ENCODE data around the gene TCN1.
A peak's percentile ranks its signal among the peaks of the same experiment; 100 is the strongest.
"Not testable (repeated sequence)": the region's sequence is repeated elsewhere in the genome, so short reads cannot be mapped to it uniquely, and the experiment has no call there.

Gene TCN1

GRCh38 chr11:59854871-59855270 lies 11.4 kb downstream of the TCN1 start:
- no peak for DNase-seq

GRCh38 chr11:59851416-59851815 lies 14.9 kb downstream of the TCN1 start:
- DNase-seq: not testable (repeated sequence)

DNA sequence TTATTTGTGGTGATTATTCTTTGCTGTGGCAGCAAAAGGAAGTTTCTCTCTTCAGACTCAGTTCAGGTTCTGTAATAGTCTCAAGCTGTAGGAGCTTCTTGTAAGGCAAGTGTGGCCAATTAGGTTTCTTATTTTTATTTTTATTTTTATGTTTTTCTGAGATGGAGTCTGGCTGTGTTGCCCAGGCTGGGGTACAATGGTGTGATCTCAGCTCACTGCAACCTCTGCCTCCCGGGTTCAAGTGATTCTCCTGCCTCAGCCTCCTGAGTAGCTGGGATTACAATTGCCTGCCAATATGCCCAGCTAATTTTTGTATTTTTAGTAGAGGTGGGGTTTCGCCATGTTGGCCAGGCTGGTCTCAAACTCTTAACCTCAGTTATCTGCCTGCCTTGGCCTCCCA lies 16.7 kb downstream of the TCN1 start:
- DNase-seq: not testable (repeated sequence)

DNA sequence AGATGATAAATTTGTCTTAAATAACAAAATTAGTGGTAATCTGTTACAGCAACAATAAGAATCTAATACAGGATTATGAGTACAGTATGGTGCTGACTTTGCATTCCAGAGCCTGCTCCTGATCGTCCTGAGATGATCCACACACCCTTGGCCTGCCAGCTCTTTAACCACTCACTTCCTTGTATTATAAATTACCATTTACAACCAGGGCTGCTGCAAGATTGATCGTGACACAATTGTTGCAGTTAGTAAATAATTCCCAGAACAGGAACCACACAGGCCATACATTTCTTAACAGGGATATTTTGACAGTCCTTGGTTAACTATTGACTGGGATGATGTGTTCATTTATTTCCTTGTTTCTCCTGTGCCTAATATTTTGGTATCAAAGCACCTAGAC lies 17.2 kb downstream of the TCN1 start:
- no peak for DNase-seq

DNA sequence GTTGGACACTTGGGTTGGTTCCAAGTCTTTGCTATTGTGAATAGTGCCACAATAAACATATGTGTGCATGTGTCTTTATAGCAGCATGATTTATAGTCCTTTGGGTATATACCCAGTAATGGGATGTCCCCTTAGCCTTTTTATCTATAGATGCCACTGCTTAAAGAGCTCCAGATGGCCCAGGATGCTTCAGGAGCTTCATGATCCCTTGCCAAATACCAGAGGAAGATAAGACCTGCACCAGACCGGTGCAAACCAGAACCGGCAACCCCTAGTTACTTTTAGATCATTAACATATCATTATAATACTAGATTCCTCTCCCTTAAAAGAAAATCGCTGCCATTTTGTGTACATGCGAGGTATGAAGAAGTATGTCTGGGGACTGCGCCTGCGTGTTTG lies 17.8 kb downstream of the TCN1 start:
- DNase-seq: not testable (repeated sequence)

DNA sequence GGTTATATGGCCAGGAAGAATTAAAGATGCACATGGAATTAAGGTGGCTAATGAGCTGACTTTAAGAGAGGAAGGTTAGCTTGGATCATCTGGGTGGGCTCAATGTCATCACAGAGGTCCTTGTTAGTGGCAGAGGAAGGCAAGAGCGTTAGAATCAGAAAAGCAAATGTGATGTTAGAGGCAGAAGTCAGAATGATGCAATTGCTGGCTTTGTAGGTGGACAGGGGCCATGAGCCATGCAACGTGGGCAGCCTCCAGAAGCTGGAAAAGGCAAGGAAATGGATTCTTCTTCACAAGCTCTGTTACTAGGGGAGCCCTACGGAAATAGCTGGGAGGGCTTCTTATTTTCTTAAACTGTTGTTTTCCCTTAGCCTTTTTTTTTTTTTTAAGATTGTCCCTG lies 18.7 kb downstream of the TCN1 start:
- DNase-seq: no peak

GRCh38 chr11:59846556-59846955 lies 19.7 kb downstream of the TCN1 start:
- no peak for DNase-seq

DNA sequence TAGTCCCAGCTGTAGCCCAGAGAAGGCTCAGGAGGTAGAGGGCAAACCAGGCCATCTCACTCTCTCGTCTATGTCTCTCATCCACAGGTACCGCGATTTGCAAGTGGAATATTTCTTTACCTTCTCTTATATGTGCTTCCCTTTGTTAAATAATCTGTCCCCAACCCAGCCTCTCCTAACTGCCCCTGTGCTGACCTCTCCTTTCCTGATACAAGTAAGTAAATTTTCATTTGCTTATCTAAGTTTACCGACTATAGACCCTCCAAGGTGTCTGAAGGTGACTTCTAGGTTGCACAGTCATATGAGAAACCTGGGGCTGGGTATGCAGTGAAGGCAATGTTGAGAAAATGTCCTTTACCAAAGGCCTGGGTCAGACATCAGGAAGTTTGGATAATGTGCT lies 20.9 kb downstream of the TCN1 start, which contains the start of gene CBLIF:
Gene CBLIF, minus strand, starts transcription at position 101 of the 400 bp plus-strand sequence. Its CDS starts 46 bp downstream, at position 55.
- no peak for DNase-seq

- DNase-seq: no peak
These were observed 24.0 kb downstream of the TCN1 start for GRCh38 chr11:59842316-59842715.

- DNase-seq: no peak
These were observed 24.8 kb downstream of the TCN1 start for GRCh38 chr11:59841514-59841913.

DNA sequence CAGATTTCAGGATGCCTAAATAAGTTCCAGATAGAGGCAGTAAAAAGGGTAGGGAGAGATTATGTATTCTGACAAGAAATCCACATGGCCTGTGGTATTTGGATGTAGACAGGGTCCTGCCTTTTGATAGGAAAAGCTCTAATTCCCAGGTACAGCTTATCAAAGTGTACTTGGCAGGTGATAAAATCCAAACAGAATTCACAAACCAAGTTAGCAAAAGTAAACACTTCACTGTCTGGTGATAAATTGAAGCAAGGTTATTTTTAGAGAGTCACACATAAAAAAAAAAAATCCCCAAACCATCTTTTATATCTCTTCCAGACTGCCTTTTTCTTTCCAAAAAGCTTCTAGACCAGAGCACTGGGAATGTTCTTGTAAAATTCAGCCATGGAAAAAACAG lies 26.7 kb downstream of the TCN1 start:
- DNase-seq: no peak

GRCh38 chr11:59833602-59834001 lies 32.7 kb downstream of the TCN1 start:
- no peak for DNase-seq

DNA sequence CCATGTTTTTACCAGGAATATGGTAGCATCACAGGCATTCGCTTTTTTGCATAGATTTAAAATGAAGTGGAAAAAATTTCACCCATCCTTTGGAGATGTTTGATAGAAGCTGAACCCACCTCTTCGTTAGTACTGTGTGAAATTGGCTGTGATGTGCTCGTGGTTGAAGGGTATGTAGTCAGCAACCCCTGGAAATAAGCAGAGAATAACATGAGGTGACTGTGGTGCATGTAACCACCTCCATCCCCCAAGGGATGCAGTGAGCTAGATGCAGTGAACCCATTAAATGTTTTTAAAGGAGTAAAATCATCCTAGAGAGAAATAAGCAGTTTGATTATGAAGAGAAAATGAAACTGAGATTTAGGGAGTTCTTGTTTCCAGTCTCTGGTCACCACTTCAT lies 36.9 kb downstream of the TCN1 start:
- no peak for DNase-seq

GRCh38 chr11:59822989-59823566 lies 43.2 kb downstream of the TCN1 start:
- DNase-seq: peak; percentile 7

- no peak for DNase-seq
These were observed 47.7 kb downstream of the TCN1 start for GRCh38 chr11:59818572-59818971.

GRCh38 chr11:59816434-59816833 lies 49.9 kb downstream of the TCN1 start:
- not testable (repeated sequence) for DNase-seq

GRCh38 chr11:59815754-59816153 lies 50.5 kb downstream of the TCN1 start:
- no peak for DNase-seq

DNA sequence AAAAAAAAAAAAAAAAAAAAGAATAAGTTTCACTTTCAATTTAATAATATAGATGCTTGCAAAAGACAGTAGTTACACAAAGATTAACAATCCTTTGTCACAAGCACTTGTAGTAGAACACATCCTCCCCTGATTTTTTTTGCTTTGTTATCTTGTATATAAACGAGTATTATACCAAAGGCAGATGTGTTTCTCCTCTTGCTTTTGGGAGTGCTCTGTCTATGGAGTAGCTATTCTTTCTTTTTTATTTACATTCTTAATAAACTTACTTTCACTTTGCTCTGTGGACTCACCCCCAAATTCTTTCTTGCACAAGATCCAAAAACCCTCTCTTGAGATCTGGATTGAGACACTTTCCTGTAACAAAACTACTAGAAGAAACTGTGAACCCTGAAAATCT lies 52.3 kb downstream of the TCN1 start:
- DNase-seq: no peak

GRCh38 chr11:59813364-59813763 lies 52.9 kb downstream of the TCN1 start:
- DNase-seq: no peak

- no peak for DNase-seq
These were observed 54.1 kb downstream of the TCN1 start for GRCh38 chr11:59812220-59812619.

- DNase-seq: peak; percentile 40
These were observed 55.4 kb downstream of the TCN1 start for GRCh38 chr11:59810911-59811259.

GRCh38 chr11:59810189-59810910 lies 55.9 kb downstream of the TCN1 start, which contains the start of gene MRPL16:
Gene MRPL16, minus strand, starts transcription at chr11:59810778. Its CDS starts 120 bp downstream, at chr11:59810658.
- peak; percentile 44 for DNase-seq

DNA sequence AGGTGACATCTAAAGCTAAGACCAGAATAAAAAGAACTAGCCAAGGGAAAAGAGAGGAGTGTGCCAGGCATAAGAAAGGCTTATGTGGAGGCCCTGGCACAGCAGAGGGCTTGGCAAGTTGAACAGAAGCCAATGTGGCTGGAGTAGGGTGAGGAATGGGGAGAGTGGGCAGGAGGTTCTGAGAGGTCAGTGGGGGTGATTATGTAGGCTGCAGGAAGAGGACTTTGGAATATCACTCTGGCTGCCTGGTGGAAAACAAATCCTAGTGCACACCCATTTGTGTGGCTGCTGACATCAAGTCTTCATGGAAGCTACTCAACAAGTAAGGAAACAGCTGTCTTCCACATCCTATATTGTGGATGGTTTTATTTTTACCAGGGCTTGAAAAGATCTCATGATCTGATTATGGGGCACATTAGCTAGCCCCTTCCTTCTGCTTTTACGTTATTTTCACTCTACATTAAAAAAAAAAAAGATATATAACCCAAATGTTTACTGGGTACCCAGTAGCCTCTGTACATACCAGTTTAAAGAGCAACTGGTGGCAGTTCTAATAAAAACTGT lies 59.2 kb downstream of the TCN1 start:
- DNase-seq: no peak

- DNase-seq: no peak
These were observed 62.2 kb downstream of the TCN1 start for GRCh38 chr11:59804061-59804460.

Data from NCI-H1694 (cell line).